HG02763 (cell line): ENCODE data around the gene C12orf56.
"Not testable (repeated sequence)": the region's sequence is repeated elsewhere in the genome, so short reads cannot be mapped to it uniquely, and the experiment has no call there.

Experiments
- ATAC-seq: cut with Tn5 transposase; IDR thresholded peaks from one replicate; pipeline ENCODE4 v1.9.1; 2021; ENCODE audit warnings: mild to moderate bottlenecking, moderate library complexity; ENCODE audit not compliant: unreplicated experiment

The C12orf56 gene

GRCh38 chr12:64240781-64241180 lies 149.8 kb downstream of the C12orf56 start:
- ATAC-seq: no peak

GRCh38 chr12:64237382-64237781 lies 153.2 kb downstream of the C12orf56 start:
- no peak for ATAC-seq

- no peak for ATAC-seq
These were observed 154.0 kb downstream of the C12orf56 start for GRCh38 chr12:64236549-64236948.

- ATAC-seq: no peak
These were observed 158.4 kb downstream of the C12orf56 start for GRCh38 chr12:64232196-64232595.

GRCh38 chr12:64229796-64230195 lies 160.8 kb downstream of the C12orf56 start:
- ATAC-seq: no peak

GRCh38 chr12:64229240-64229639 lies 161.3 kb downstream of the C12orf56 start:
- no peak for ATAC-seq

GRCh38 chr12:64225626-64226025 lies 164.9 kb downstream of the C12orf56 start:
- ATAC-seq: no peak

GRCh38 chr12:64222009-64222765 lies 168.4 kb downstream of the C12orf56 start, which contains the start of gene KICS2:
KICS2 (minus strand) TSS chr12:64222296; CDS start chr12:64222237, 59 bp downstream.
- peak; percentile 96 for ATAC-seq

GRCh38 chr12:64221651-64222008 lies 168.9 kb downstream of the C12orf56 start:
- ATAC-seq: peak; percentile 32

- ATAC-seq: no peak
These were observed 170.5 kb downstream of the C12orf56 start for GRCh38 chr12:64220046-64220445.

- no peak for ATAC-seq
These were observed 171.4 kb downstream of the C12orf56 start for GRCh38 chr12:64219145-64219544.

- no peak for ATAC-seq
These were observed 172.0 kb downstream of the C12orf56 start for GRCh38 chr12:64218597-64218996.

GRCh38 chr12:64217643-64218042 lies 172.9 kb downstream of the C12orf56 start:
- not testable (repeated sequence) for ATAC-seq

GRCh38 chr12:64216239-64216638 lies 174.3 kb downstream of the C12orf56 start:
- no peak for ATAC-seq
